Heart left ventricle (tissue), 13 donors: ENCODE measurements around the gene SLC9A5.

Experiments
- CTCF ChIP-seq, 12 donors: fragments of 200-600 bp; sonication (generic) in 4 of 12; IDR thresholded peaks; one replicate each; pipeline versions ENCODE4 v1.5.0 to v1.8.0; 2018 to 2022; ENCODE audit warnings: antibody characterized with exemption in 12 of 12, mild to moderate bottlenecking in 5 of 12
- POLR2A ChIP-seq, 2 donors: fragments of 450-650 bp; IDR thresholded peaks; one replicate each; pipeline ENCODE4 v1.6.1; 2017; ENCODE audit warnings: antibody characterized with exemption in 2 of 2, mild to moderate bottlenecking in 2 of 2, moderate library complexity in 2 of 2
- donor health status: ischemic (EF 13 %, LVEDD 7.1; RV severe dilation, severe dysfunction).
- donor health status: DM: no; HTN: yes; CAD: no.
- donor health status: DM: no; HTN: no; CAD: no.
- donor health status: ischemic (EF 25% LVEDD 6.9; RV normal size, moderate dysfunction).
- donor health status: ischemic (EF 25% LVEDD 5.7; RV mildly dilated, moderate dysfunction).
- donor health status: ischemic (EF 35%, LVEDD 5.7; RV mildly dilated, moderate dysfunction).
- donor health status: nonischemic (EF 11% LVEDD 7.7; RV severe dilation, severe dysfunction).
- donor health status: DM: yes; HTN: yes; CAD: no.
- donor health status: PGD.
- donor health status: ischemic (EF 29% LVEDD 5.4; RV normal size, mild dysfunction).
- donor health status: nonischemic (EF 23%, LVEDD 6.1; RV moderate dilation, normal function).

- no peak for TF ChIP-seq CTCF (IDR thresholded peaks at IDR 0.05)
- TF ChIP-seq POLR2A (IDR thresholded peaks at IDR 0.05): no peak
Observed at GRCh38 chr16:67252609-67253497, 4.1 kb downstream of the SLC9A5 start.
